Type B pancreatic cell (in vitro differentiated cells): Measurements from ENCODE around the gene PEX10. TPM values are rescaled to one million over a fixed set of nuclear protein-coding genes. Genes with fewer than 3 reads are reported as not detected.

Experiments
- DNase-seq: peaks from one replicate; pipeline ENCODE4 v3.0.0; 2021; ENCODE audit warnings: mixed read lengths; ENCODE audit not compliant: unreplicated experiment; ENCODE audit errors: extremely low spot score
- H3K27ac Mint-ChIP-seq: 2 replicates; pipeline ENCODE4 v1.8.0; 2021; ENCODE audit warnings: mild to moderate bottlenecking, mixed read lengths
- H3K27me3 Mint-ChIP-seq: 2 replicates; pipeline ENCODE4 v1.8.0; 2021; ENCODE audit warnings: mixed read lengths
- H3K36me3 Mint-ChIP-seq: 2 replicates; pipeline ENCODE4 v1.8.0; 2021; ENCODE audit warnings: mixed read lengths
- H3K4me1 Mint-ChIP-seq: one replicate; pipeline ENCODE4 v1.8.0; 2021; ENCODE audit warnings: mixed read lengths; ENCODE audit not compliant: unreplicated experiment
- H3K4me3 Mint-ChIP-seq: 2 replicates; pipeline ENCODE4 v1.8.0; 2021; ENCODE audit warnings: mild to moderate bottlenecking, mixed read lengths
- H3K9me3 Mint-ChIP-seq: 2 replicates; pipeline ENCODE4 v1.8.0; 2021; ENCODE audit warnings: mixed read lengths
- total RNA-seq: library from RNA; stranded (reverse); gene quantifications from 2 replicates; pipeline ENCODE4 v1.2.1, GENCODE V29; 2021; ENCODE audit warnings: low replicate concordance
- TF ChIP-seq, protein P1 (sequence below): fragments of 200-600 bp; sonication (generic); conservative IDR thresholded peaks from 2 replicates; pipeline ENCODE4 v1.5.0; 2021; ENCODE audit warnings: antibody characterized with exemption, mild to moderate bottlenecking

The PEX10 gene
- total RNA-seq, 1 donor from 2014 or later = 27.3 TPM

DNA sequence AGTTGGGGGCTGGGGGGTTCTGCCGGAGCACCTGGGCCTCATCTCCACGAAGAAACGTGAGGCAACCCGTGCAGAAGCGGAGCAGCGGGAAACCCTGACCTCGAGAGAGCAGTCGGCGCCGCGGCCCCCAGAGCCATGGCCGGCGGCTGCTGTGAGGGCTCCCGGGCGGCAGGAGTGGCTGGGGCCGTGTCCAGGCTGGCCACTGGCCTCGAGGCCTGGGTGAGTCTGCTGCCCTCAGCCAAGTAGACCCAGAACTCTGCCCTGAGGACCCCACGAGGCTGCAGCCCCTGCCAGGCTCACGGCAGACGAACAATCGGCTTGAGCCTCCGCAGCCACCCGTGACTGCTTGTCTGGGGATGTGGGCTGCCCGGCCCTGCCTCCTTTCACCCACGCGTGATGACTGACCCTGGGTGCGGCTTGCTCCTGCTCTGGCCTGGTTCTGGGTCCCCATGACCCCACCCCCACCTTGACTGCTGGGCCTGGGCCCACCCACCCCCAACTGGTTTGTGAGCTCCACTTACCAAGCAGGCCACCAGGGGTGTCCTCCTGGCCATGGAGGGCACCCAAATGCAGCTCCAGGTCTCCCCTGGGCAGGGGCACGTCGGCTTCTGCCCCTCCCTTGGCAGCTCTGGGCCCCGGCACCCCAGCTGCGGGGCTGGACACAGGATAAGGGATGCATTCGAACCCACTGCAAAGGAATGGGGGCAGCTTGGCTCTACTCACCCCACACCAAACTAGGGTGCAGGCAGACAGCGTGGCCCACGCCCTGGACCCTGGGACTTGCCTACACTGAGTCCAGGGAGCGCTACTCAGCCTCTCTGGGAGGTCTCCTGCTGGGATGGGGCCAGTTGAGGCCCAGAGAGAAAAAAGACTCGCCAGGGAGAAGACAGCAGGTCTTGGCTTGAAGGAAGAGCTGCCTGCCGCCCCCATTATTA, 55.2 kb downstream of the PEX10 start:
- no peak overlapping the region for H3K4me3 Mint-ChIP-seq
- peaks cover 3% of the 10 kb centered on the region for H3K36me3 Mint-ChIP-seq
- DNase-seq = no peak
- no peaks in the 10 kb centered on the region for H3K4me1 Mint-ChIP-seq
- no peaks in the 10 kb centered on the region for H3K27me3 Mint-ChIP-seq
- TF ChIP-seq, protein P1, sequence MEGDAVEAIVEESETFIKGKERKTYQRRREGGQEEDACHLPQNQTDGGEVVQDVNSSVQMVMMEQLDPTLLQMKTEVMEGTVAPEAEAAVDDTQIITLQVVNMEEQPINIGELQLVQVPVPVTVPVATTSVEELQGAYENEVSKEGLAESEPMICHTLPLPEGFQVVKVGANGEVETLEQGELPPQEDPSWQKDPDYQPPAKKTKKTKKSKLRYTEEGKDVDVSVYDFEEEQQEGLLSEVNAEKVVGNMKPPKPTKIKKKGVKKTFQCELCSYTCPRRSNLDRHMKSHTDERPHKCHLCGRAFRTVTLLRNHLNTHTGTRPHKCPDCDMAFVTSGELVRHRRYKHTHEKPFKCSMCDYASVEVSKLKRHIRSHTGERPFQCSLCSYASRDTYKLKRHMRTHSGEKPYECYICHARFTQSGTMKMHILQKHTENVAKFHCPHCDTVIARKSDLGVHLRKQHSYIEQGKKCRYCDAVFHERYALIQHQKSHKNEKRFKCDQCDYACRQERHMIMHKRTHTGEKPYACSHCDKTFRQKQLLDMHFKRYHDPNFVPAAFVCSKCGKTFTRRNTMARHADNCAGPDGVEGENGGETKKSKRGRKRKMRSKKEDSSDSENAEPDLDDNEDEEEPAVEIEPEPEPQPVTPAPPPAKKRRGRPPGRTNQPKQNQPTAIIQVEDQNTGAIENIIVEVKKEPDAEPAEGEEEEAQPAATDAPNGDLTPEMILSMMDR = no peak
- H3K27ac Mint-ChIP-seq = no peak overlapping the region
- H3K9me3 Mint-ChIP-seq = no peaks in the 10 kb centered on the region

- Mint-ChIP-seq H3K4me1 (no peaks in the 10 kb centered on the region), H3K27ac (no peak overlapping the region), H3K9me3 (no peaks in the 10 kb centered on the region), H3K4me3 (no peak overlapping the region), H3K36me3 (peaks cover 3% of the 10 kb centered on the region), H3K27me3 (no peaks in the 10 kb centered on the region)
- TF ChIP-seq, protein P1 = no peak
- DNase-seq = no peak
Measured at GRCh38 chr1:2356401-2356800, 56.0 kb downstream of the PEX10 start.

DNA sequence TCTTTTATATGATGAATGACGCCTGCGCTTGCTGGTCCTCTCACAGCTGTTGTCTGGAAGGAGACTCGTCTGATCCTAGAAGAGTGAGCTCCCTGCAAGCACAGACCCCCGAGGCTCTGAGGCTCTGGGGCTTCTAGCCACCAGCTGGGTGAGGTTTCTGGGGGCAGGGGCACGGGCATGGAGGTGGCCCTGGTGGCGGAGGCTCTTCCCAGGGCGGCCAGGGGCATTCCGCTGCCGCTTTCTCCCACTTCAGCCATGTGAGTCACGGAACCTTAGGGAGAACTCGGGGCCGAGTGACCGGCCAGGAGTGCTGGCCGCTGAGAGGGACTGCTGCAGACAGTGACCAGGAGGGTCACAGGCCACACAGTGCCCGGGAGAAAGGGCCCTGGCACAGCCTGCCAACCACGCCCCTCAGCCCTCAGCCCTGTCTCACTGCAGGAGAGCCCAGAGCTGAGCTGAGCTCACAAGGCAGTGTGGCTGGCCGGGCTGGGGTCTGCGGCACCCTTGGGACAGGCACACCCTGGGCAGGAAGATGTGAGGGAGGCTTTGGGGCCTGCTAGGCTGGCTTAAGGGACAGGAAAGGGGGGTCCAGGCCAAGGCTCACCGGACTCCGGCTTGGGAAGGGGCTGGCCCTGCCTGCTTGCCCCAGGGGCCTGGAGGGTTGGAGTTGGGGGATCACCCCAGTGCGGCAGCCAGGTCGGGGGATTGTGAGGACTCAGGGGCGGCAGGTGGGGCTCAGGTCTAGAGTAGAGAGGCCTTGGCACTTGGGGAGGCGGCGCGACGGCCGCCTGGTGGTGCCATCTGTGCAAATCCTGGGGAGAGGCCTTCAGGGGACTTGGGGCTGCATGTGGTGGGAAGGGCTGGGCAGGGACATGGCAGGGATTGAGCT, 56.7 kb downstream of the PEX10 start:
- no peaks in the 10 kb centered on the region for H3K9me3 Mint-ChIP-seq
- no peaks in the 10 kb centered on the region for H3K4me1 Mint-ChIP-seq
- H3K4me3 Mint-ChIP-seq = no peak overlapping the region
- no peak for DNase-seq
- H3K27me3 Mint-ChIP-seq = no peaks in the 10 kb centered on the region
- no peak overlapping the region for H3K27ac Mint-ChIP-seq
- TF ChIP-seq, protein P1 = no peak
- peaks cover 3% of the 10 kb centered on the region for H3K36me3 Mint-ChIP-seq

DNA sequence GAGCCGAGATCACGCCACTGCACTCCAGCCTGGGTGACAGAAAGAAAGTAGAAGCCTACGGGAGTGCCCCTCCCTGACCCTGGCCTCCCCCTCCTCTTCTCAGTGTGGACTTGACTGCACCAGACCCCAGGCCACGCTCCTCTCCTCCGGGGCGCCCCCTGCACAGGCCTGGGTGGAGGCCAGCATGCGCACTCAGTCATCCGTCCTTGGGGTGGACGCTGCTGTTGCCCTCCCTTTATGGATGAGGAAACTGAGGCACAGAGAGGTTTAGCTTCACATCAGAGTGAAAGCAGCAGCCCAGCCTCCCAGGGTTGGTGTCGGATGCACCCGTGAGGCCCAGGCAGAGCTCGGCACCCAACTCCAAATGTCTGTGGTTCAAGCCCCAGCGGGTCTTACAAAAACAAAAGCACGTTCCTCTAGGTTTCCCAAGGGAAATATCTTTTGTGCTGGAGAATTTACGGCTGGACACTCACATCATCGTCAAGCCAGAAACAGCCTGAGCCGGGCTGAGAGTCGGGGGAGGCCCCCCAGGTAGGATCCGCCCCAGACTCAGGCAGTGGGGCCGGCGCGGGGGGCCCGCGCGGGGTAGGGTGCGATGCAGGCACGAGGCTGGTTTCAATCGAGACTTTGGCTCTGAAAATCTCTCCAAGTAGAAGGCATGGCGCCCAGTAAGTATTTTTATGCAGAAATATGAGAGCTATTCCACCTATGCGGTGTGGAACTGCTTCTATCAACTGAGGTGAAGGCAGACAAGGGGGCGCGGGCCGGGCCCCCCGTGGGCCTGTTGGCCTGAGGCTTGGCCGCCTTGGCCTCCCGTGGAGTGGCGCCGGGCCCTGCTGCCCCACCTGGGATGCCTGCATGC, 57.6 kb downstream of the PEX10 start:
- TF ChIP-seq, protein P1 = no peak
- Mint-ChIP-seq H3K9me3 (no peaks in the 10 kb centered on the region), H3K4me3 (no peak overlapping the region), H3K36me3 (no peaks in the 10 kb centered on the region), H3K4me1 (peaks cover 2% of the 10 kb centered on the region), H3K27me3 (no peaks in the 10 kb centered on the region), H3K27ac (no peak overlapping the region)
- no peak for DNase-seq

Other genes starting within 250 kb of the PEX10 start
- gene FAAP20, start 217.8 kb downstream of the PEX10 start, total RNA-seq = 45.8 and 73.8 TPM in 2 replicates
- 52.7 and 55.7 TPM in 2 replicates for gene SKI, start 184.2 kb downstream of the PEX10 start, total RNA-seq
- gene MORN1, start 21.0 kb downstream of the PEX10 start, total RNA-seq = 17.7 and 27.5 TPM in 2 replicates
- gene RER1, start 20.7 kb downstream of the PEX10 start, total RNA-seq = 126 and 174 TPM in 2 replicates
- 0.67 and 0.82 TPM in 2 replicates for gene PLCH2, start 63.7 kb upstream of the PEX10 start, total RNA-seq
- 36.4 and 49.1 TPM in 2 replicates for gene PANK4, start 114.0 kb upstream of the PEX10 start, total RNA-seq
- 4.5 and 5.1 TPM in 2 replicates for gene HES5, start 117.7 kb upstream of the PEX10 start, total RNA-seq
- gene TNFRSF14, start 143.8 kb upstream of the PEX10 start, total RNA-seq = 4.2 and 8.5 TPM in 2 replicates
- 33.7 and 40.3 TPM in 2 replicates for gene PRXL2B, start 174.2 kb upstream of the PEX10 start, total RNA-seq
- 1.1 TPM in 1 of 2 replicates, not detected in the other for gene MMEL1, start 220.5 kb upstream of the PEX10 start, total RNA-seq